Panc1 (cell line): ENCODE measurements around the gene ALG9. TPM values are rescaled to one million over a fixed set of nuclear protein-coding genes. Genes with fewer than 3 reads are reported as not detected.

ENCODE experiments used
- ATAC-seq: fragments of 200-7000 bp; cut with Tn5 transposase; 2 replicates; pipeline ENCODE4 v1.9.1; 2020; ENCODE audit warnings: mild to moderate bottlenecking, moderate library complexity
- BruUV-seq: library from RNA; stranded (reverse); fragments of 400-500 nt; replicated peaks from 2 replicates; lab custom pipeline; 2021; lab: Mats Ljungman, UMichigan
- CTCF ChIA-PET: fragments of 300-600 bp; sonication (Branson Sonifier 250); formaldehyde crosslinking; loops from one replicate; lab custom pipeline; 2022; ENCODE audit warnings: antibody characterized with exemption; lab: Charles Lee
- POLR2A ChIA-PET: fragments of 300-600 bp; sonication (Branson Sonifier 250); formaldehyde crosslinking; loops from one replicate; lab custom pipeline; 2022; ENCODE audit warnings: antibody characterized with exemption; lab: Charles Lee
- DNase-seq: peaks from one replicate; pipeline ENCODE4 v3.0.0-alpha.2; 2010; ENCODE audit warnings: low read depth, low spot score
- H3K27ac ChIP-seq: 2 replicates; pipeline ENCODE4 v1.5.1; 2011; ENCODE audit warnings: mild to moderate bottlenecking, low read length, inconsistent platforms
- H3K27me3 ChIP-seq: fragments of 200-500 bp; sonication (Bioruptor generic); 2 replicates; pipeline ENCODE4 v1.6.0; 2014; ENCODE audit warnings: low read length, inconsistent platforms; ENCODE audit not compliant: control insufficient read depth, insufficient read depth
- H3K36me3 ChIP-seq: fragments of 200-500 bp; sonication (Bioruptor generic); 2 replicates; pipeline ENCODE4 v1.5.1; 2014; ENCODE audit warnings: inconsistent platforms, mild to moderate bottlenecking, low read length, moderate library complexity; ENCODE audit not compliant: control insufficient read depth, insufficient read depth
- H3K4me1 ChIP-seq: 2 replicates; pipeline ENCODE4 v1.5.1; 2011; ENCODE audit warnings: inconsistent platforms, mild to moderate bottlenecking, low read length, moderate library complexity; ENCODE audit not compliant: control insufficient read depth, insufficient read depth
- H3K4me3 ChIP-seq, 2 experiments: 2 replicates each; pipeline ENCODE4 v1.5.1; 2011 to 2012; ENCODE audit warnings: low read depth in 2 of 2, low read length in 2 of 2, mild to moderate bottlenecking in 2 of 2, inconsistent platforms in 1 of 2, moderate library complexity in 1 of 2
- H3K9me3 ChIP-seq: fragments of 200-500 bp; sonication (Bioruptor generic); 2 replicates; pipeline ENCODE4 v1.5.1; 2014; ENCODE audit warnings: low read depth, mild to moderate bottlenecking, inconsistent platforms, low read length, moderate library complexity; ENCODE audit not compliant: control insufficient read depth, insufficient read depth
- CTCF ChIP-seq: fragments of 450-650 bp; IDR thresholded peaks from 2 replicates; pipeline ENCODE4 v1.5.1; 2017; ENCODE audit warnings: mild to moderate bottlenecking
- POLR2AphosphoS5 ChIP-seq: IDR thresholded peaks from 2 replicates; pipeline ENCODE4 v1.6.1; 2012; ENCODE audit warnings: mild to moderate bottlenecking, low read depth, low read length, moderate library complexity
- SIN3A ChIP-seq: IDR thresholded peaks from 2 replicates; pipeline ENCODE4 v1.6.1; 2012; ENCODE audit warnings: low read depth, mild to moderate bottlenecking, low read length, moderate library complexity, borderline replicate concordance; ENCODE audit not compliant: insufficient read depth
- TCF7L2 ChIP-seq: IDR thresholded peaks from 2 replicates; pipeline ENCODE4 v1.6.1; 2011; ENCODE audit warnings: mild to moderate bottlenecking, low read depth, low read length, inconsistent platforms
- in situ Hi-C: cut with HindIII; loops from 2 replicates; pipeline ENCODE4 v1.10.0; 2016; ENCODE audit warnings: low sequenced_read_pairs, low pct_unique_long_range_greater_than_20kb
- intact Hi-C: fragments of 100-400 bp; cut with micrococcal nuclease; formaldehyde crosslinking; loops from one replicate; pipeline ENCODE4 v1.10.0; 2022; ENCODE audit not compliant: unreplicated experiment
- total RNA-seq: library from RNA; stranded (reverse); gene quantifications from one replicate; pipeline ENCODE4 v1.2.1, GENCODE V29; 2021; ENCODE audit not compliant: unreplicated experiment
- TF ChIP-seq, protein P1 (sequence below), 2 experiments: IDR thresholded peaks; 2 replicates each; pipeline ENCODE4 v1.6.1; 2011 to 2012; ENCODE audit warnings: low read depth in 2 of 2, control low read depth in 1 of 2, low read length in 1 of 2, mild to moderate bottlenecking in 1 of 2, moderate library complexity in 1 of 2; ENCODE audit not compliant: insufficient read depth in 1 of 2

ALG9 gene
- total RNA-seq, 1 experiment from 2014 or later: 27.1 TPM

DNA sequence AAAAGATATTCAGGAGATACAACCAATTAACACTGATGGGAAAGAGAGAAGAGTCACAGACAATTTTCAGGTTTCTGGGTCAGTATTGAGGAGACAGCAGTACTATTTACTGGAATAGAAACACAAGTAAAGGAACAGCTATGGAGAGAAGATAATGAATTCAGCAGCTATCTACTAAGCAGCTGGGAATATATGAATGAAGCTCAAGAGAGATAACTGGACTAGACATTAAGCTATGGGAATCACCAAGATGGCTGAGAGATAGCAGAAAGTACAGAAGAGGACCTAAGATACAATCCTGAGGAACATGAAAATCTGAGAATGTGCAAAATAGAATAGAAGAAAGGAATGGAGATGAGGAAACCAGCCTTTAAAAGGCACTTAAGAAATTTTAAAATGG is 15.9 kb downstream of the ALG9 start:
- intact Hi-C loops (no loop called here), in situ Hi-C loops (no loop called here)
- no peak for ATAC-seq
- DNase-seq: no peak
- TF ChIP-seq, protein P1, sequence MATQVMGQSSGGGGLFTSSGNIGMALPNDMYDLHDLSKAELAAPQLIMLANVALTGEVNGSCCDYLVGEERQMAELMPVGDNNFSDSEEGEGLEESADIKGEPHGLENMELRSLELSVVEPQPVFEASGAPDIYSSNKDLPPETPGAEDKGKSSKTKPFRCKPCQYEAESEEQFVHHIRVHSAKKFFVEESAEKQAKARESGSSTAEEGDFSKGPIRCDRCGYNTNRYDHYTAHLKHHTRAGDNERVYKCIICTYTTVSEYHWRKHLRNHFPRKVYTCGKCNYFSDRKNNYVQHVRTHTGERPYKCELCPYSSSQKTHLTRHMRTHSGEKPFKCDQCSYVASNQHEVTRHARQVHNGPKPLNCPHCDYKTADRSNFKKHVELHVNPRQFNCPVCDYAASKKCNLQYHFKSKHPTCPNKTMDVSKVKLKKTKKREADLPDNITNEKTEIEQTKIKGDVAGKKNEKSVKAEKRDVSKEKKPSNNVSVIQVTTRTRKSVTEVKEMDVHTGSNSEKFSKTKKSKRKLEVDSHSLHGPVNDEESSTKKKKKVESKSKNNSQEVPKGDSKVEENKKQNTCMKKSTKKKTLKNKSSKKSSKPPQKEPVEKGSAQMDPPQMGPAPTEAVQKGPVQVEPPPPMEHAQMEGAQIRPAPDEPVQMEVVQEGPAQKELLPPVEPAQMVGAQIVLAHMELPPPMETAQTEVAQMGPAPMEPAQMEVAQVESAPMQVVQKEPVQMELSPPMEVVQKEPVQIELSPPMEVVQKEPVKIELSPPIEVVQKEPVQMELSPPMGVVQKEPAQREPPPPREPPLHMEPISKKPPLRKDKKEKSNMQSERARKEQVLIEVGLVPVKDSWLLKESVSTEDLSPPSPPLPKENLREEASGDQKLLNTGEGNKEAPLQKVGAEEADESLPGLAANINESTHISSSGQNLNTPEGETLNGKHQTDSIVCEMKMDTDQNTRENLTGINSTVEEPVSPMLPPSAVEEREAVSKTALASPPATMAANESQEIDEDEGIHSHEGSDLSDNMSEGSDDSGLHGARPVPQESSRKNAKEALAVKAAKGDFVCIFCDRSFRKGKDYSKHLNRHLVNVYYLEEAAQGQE (IDR thresholded peaks at IDR 0.05; ENCODE audit: insufficient read depth in 1 of 2, low read depth in 2 of 2, low read length in 1 of 2): no peak
- TF ChIP-seq POLR2AphosphoS5 (no peak), SIN3A (no peak), CTCF (no peak), TCF7L2 (no peak)
- H3K27me3 ChIP-seq: no peaks in the 10 kb centered on the region
- H3K27ac ChIP-seq: no peak overlapping the region
- no peaks in the 10 kb centered on the region for H3K4me1 ChIP-seq
- POLR2A ChIA-PET: interaction anchor here (0.5 kb wide), 1 partner anchor 71 kb away, joined by 4 read pairs; no protein-coding TSS in a partner anchor
- no TSS peak for BruUV-seq
- H3K36me3 ChIP-seq: peaks cover 7% of the 10 kb centered on the region; the same call in 1 of the 2 replicates
- H3K4me3 ChIP-seq: no peak overlapping the region
- CTCF ChIA-PET: no interaction called here
- H3K9me3 ChIP-seq: no peaks in the 10 kb centered on the region

- Histone ChIP-seq H3K36me3 (peaks cover 7% of the 10 kb centered on the region; the same call in 1 of the 2 replicates), H3K4me1 (no peaks in the 10 kb centered on the region), H3K9me3 (no peaks in the 10 kb centered on the region), H3K4me3 (no peak overlapping the region), H3K27me3 (no peaks in the 10 kb centered on the region), H3K27ac (no peak overlapping the region)
- no peak for ATAC-seq
- CTCF ChIA-PET: interaction anchor here (0.6 kb wide), 1 partner anchor 143 kb away, joined by 4 read pairs; no protein-coding TSS in a partner anchor
- in situ Hi-C loops (no loop called here), intact Hi-C loops (no loop called here)
- TF ChIP-seq TCF7L2 (no peak), POLR2AphosphoS5 (no peak), SIN3A (no peak), CTCF (no peak)
- TF ChIP-seq, protein P1 (IDR thresholded peaks at IDR 0.05; ENCODE audit: insufficient read depth in 1 of 2, low read depth in 2 of 2, low read length in 1 of 2): no peak
- no TSS peak for BruUV-seq
- POLR2A ChIA-PET: no interaction called here
- DNase-seq: no peak
Observed at GRCh38 chr11:111852103-111852502, 19.3 kb downstream of the ALG9 start.
